Activated naive CD8-positive, alpha-beta T cell (primary cell): ENCODE measurements around the gene SLC7A10.

Experiments
- H3K27ac Mint-ChIP-seq: one replicate; pipeline ENCODE4 v1.8.0; 2021; ENCODE audit warnings: mixed read lengths
- H3K27me3 Mint-ChIP-seq: one replicate; pipeline ENCODE4 v1.8.0; 2021; ENCODE audit warnings: mixed read lengths
- H3K36me3 Mint-ChIP-seq: one replicate; pipeline ENCODE4 v1.8.0; 2021; ENCODE audit warnings: mixed read lengths
- H3K4me1 Mint-ChIP-seq: one replicate; pipeline ENCODE4 v1.8.0; 2021; ENCODE audit warnings: low read depth, mixed read lengths
- H3K4me3 Mint-ChIP-seq: one replicate; pipeline ENCODE4 v1.8.0; 2021; ENCODE audit warnings: mild to moderate bottlenecking, mixed read lengths
- H3K9me3 Mint-ChIP-seq: one replicate; pipeline ENCODE4 v1.8.0; 2021; ENCODE audit warnings: low read depth, mixed read lengths

Gene SLC7A10

DNA sequence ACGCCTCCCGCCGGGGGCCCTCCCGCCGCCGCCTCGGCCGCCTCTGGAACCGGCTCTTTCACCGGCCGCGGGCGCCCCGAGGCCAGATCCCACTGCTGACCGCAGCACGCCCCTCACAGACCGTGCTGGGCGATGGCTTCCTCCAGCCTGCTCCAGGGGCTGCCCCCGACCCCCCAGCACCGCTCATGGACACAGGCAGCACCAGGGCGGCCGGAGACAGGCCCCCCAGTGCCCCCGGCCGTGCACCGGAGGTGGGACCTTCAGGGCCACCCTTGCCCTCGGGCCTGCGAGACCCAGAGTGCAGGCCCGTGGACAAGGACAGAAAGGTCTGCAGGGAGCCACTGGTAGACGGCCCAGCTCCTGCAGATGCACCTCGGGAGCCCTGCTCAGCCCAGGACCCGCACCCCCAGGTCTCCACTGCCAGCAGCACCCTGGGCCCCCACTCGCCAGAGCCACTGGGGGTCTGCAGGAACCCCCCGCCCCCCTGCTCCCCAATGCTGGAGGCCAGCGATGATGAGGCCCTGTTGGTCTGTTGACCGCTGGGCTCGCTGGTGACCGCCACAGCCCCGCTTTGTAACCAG, 18.5 kb downstream of the SLC7A10 start:
- no peak overlapping the region for H3K27ac Mint-ChIP-seq
- no peaks in the 10 kb centered on the region for H3K9me3 Mint-ChIP-seq
- no peaks in the 10 kb centered on the region for H3K36me3 Mint-ChIP-seq
- no peak overlapping the region for H3K4me3 Mint-ChIP-seq
- no peaks in the 10 kb centered on the region for H3K27me3 Mint-ChIP-seq
- H3K4me1 Mint-ChIP-seq: no peaks in the 10 kb centered on the region

DNA sequence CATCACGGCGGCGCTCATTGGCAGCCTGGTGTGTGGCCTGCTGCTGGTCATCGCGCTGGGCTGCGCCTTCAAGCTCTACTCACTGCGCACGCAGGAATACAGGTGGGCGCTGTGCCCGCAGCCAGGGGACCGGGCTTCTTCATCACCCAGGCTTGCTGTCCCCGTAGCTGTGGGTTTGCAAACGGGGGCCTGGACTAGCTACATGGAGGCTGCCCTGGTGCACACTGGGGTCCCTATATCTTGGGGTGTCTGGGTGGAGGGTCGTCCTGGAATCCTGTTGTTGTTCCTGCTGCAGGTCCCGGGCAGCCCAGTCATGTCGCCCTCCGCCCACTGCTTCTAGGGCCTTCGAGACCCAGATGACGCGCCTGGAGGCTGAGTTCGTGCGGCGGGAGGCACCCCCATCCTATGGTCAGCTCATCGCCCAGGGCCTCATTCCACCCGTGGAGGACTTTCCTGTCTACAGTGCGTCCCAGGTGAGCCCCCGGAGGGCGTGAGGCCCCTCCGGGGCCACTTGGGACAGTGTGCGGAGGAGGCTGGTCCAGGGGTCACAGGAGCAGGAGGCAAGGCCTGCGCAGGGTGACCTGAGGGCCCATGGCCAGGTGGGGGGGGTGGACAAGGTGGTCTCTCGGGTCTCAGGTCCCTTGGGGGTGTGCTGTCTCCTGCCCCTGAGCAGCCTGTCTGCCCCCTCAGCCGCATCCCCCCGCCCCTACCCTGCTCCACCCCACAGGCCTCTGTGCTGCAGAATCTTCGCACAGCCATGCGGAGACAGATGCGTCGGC, 19.2 kb downstream of the SLC7A10 start:
- no peak overlapping the region for H3K27ac Mint-ChIP-seq
- H3K4me1 Mint-ChIP-seq: no peaks in the 10 kb centered on the region
- no peaks in the 10 kb centered on the region for H3K27me3 Mint-ChIP-seq
- H3K4me3 Mint-ChIP-seq: no peak overlapping the region
- H3K36me3 Mint-ChIP-seq: no peaks in the 10 kb centered on the region
- H3K9me3 Mint-ChIP-seq: no peaks in the 10 kb centered on the region

DNA sequence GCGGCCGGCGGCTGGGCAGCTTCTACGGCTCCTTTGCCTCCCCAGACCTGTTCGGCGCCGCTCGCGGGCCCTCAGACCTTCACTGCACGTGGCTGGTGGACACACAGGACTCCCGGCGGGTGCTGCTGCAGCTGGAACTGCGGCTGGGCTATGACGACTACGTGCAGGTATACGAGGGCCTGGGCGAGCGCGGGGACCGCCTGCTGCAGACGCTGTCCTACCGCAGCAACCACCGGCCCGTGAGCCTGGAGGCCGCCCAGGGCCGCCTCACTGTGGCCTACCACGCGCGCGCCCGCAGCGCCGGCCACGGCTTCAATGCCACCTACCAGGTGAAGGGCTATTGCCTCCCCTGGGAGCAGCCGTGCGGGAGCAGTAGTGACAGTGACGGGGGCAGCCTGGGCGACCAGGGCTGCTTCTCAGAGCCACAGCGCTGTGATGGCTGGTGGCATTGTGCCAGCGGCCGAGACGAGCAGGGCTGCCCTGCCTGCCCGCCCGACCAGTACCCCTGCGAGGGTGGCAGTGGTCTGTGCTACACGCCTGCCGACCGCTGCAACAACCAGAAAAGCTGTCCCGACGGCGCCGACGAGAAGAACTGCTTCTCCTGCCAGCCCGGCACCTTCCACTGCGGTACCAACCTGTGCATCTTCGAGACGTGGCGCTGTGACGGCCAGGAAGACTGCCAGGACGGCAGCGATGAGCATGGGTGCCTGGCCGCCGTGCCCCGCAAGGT, 20.0 kb downstream of the SLC7A10 start:
- no peaks in the 10 kb centered on the region for H3K4me1 Mint-ChIP-seq
- no peaks in the 10 kb centered on the region for H3K9me3 Mint-ChIP-seq
- no peaks in the 10 kb centered on the region for H3K27me3 Mint-ChIP-seq
- no peak overlapping the region for H3K4me3 Mint-ChIP-seq
- H3K27ac Mint-ChIP-seq: no peak overlapping the region
- H3K36me3 Mint-ChIP-seq: no peaks in the 10 kb centered on the region

DNA sequence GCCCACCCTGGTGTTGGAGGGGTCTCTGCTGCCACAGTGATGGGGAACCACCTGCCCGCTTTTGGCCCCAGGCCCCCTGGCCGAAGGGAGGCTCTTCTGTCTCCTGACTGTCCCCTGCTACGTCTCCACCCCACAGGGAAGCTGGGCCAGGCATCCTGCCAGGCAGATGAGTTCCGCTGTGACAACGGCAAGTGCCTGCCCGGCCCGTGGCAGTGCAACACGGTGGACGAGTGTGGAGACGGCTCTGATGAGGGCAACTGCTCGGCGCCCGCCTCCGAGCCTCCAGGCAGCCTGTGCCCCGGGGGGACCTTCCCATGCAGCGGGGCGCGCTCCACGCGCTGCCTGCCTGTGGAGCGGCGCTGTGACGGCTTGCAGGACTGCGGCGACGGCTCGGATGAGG, 20.5 kb downstream of the SLC7A10 start:
- H3K9me3 Mint-ChIP-seq: no peaks in the 10 kb centered on the region
- H3K4me1 Mint-ChIP-seq: no peaks in the 10 kb centered on the region
- no peak overlapping the region for H3K27ac Mint-ChIP-seq
- H3K36me3 Mint-ChIP-seq: no peaks in the 10 kb centered on the region
- no peaks in the 10 kb centered on the region for H3K27me3 Mint-ChIP-seq
- no peak overlapping the region for H3K4me3 Mint-ChIP-seq

DNA sequence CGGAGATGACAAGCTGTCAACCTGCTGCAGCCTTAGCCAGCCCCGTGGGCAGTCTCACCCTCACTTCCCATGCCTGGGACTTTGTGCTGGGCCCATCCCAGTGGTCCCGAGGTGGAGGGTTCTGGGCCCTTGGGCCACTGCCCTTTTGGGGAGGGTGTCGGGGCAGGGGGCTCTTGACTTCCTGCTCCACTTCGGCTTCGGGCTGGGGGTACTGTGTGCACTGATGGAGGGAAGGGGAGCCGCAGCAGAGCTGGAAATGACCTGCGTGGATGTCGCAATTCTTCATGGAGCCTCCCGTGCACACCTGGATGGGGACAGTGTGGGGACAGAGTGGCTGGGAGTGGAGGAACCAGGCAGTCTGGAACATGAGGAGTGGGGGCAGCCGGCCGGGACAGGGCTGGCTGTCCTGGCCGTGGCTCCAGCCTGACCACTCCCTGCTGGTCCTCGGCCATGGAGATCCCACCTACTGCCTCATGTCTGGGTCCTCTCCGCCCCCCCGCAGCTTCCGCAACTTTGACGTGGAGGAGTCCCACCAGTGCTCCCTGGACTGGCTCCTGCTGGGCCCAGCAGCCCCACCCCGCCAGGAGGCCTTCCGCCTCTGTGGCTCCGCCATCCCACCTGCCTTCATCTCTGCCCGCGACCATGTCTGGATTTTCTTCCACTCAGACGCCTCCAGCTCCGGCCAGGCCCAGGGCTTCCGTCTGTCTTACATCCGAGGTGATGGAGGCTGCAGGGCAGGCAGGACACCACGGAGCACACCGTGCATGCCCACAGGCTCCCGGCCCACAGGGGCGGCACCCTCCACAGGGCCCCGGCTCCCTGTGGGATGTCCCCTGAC, 21.3 kb downstream of the SLC7A10 start:
- no peaks in the 10 kb centered on the region for H3K9me3 Mint-ChIP-seq
- H3K4me3 Mint-ChIP-seq: no peak overlapping the region
- no peaks in the 10 kb centered on the region for H3K27me3 Mint-ChIP-seq
- H3K36me3 Mint-ChIP-seq: no peaks in the 10 kb centered on the region
- H3K4me1 Mint-ChIP-seq: no peaks in the 10 kb centered on the region
- no peak overlapping the region for H3K27ac Mint-ChIP-seq

DNA sequence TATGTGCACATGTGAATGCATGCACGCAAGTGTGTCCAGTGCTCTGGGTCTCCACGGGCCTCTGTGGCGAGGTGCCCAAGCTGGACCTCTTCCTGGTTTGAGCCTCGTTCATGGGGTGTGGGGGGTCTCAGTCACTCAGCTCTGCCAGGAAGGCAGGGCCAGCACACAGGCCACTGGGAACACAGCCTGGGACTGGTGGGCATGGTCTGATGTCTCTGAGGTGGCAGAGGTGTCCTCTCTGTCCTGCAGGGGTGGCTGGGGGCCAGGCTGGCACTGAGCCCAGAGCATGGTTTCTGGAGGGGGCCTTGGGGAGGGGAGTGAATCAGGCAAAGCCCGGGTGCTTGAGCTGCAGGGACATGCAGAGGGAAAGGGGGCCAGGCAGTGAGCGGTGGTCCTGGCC, 22.1 kb downstream of the SLC7A10 start:
- Mint-ChIP-seq H3K36me3 (no peaks in the 10 kb centered on the region), H3K4me3 (no peak overlapping the region), H3K27me3 (no peaks in the 10 kb centered on the region), H3K4me1 (no peaks in the 10 kb centered on the region), H3K27ac (no peak overlapping the region), H3K9me3 (no peaks in the 10 kb centered on the region)

DNA sequence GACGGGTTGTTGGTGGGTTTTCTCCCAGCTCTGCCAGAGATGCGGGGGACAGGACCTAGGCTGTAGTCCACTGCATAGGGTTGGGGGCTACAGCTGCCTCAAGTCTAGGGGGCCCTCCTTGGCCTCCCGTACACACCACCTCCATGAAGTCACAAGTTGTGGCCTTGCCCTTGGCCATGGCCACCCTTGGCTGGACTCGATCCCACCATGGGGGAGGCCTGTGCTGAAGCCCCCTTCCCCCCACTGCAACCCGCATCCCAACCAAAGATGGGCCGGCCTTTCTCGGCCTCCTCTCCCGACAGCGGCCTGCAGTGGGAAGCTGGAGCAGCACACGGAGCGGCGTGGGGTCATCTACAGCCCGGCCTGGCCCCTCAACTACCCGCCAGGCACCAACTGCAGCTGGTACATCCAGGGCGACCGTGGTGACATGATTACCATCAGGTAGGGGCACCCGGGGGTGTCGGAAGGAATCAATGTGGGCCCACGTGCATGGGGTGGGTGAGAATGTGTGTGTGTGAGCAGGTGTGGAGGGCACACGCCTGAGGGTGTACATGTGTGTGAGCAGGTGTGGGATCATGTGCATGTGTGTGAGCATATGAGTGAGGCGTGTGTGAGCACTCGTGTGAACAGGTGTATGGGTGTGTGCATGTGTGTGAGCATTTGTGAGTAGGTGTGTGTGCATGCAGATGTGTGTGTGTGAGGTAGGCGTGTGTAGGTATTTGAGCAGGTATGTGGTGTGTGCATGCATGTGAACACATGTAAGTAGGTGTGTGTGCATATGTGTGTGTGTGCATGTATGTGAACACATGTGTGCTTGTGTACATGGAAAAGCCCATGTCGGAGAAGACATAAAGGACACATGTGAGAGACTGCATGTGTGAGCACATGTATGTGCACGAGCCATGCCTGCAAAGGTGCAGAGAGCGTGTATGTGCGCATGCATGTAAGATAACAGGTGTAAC, 22.8 kb downstream of the SLC7A10 start:
- no peaks in the 10 kb centered on the region for H3K9me3 Mint-ChIP-seq
- H3K27me3 Mint-ChIP-seq: no peaks in the 10 kb centered on the region
- no peaks in the 10 kb centered on the region for H3K4me1 Mint-ChIP-seq
- no peak overlapping the region for H3K4me3 Mint-ChIP-seq
- H3K27ac Mint-ChIP-seq: no peak overlapping the region
- H3K36me3 Mint-ChIP-seq: no peaks in the 10 kb centered on the region

DNA sequence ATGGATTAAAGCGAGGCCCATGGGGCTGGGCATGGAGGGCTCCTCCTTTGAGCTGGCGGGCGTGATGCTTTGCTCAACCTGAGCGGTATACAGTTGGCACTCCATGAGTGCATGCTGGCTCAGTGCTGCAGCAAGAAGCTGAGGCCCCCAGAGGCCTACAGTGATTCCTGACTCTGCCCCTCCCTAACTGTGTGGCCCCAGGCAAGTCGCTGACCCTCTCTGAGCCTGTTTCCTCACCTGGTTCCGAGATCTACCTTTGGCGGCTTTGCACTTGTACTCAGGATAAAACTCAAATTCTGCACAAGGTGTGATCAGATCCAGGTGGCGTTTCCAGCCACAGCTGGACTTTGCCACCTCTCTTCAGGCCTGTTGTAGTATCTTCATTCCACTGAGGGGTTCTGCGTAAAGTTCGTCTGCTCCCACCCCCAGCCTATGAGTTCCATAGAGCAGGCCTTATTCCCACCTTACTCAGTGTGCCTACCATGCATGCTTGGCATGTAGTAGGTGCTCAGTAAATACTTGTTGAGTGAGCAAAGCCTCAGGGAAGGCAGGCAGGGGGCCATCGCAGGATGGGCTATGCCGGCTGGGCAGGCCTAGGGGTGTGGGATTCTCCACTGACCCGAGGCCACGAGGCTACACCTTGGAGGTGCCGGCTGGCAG, 23.6 kb downstream of the SLC7A10 start:
- no peaks in the 10 kb centered on the region for H3K27me3 Mint-ChIP-seq
- no peak overlapping the region for H3K27ac Mint-ChIP-seq
- H3K9me3 Mint-ChIP-seq: no peaks in the 10 kb centered on the region
- H3K36me3 Mint-ChIP-seq: no peaks in the 10 kb centered on the region
- no peak overlapping the region for H3K4me3 Mint-ChIP-seq
- H3K4me1 Mint-ChIP-seq: no peaks in the 10 kb centered on the region

DNA sequence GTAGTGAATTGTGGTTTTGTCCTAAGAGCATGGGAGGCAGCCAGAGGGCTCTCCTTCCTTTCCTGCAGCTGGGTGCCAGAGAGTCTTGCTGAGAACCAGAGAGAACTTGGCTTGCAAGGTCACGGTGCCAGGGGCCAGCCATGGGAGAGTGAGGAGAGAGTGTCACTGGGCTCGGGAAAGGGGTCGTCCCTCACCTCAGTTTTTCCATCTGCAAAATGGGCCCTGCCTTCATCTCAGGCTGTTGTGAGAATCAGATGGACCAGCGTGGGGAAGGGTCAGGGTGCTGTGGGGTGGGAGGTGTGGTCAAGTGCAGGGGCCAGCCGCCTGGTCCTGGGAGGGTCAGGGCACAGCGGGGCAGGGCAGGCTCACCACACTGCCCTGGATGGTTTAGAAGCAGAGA, 24.2 kb downstream of the SLC7A10 start:
- H3K4me1 Mint-ChIP-seq: no peaks in the 10 kb centered on the region
- H3K27ac Mint-ChIP-seq: no peak overlapping the region
- H3K4me3 Mint-ChIP-seq: no peak overlapping the region
- no peaks in the 10 kb centered on the region for H3K27me3 Mint-ChIP-seq
- no peaks in the 10 kb centered on the region for H3K9me3 Mint-ChIP-seq
- no peaks in the 10 kb centered on the region for H3K36me3 Mint-ChIP-seq

DNA sequence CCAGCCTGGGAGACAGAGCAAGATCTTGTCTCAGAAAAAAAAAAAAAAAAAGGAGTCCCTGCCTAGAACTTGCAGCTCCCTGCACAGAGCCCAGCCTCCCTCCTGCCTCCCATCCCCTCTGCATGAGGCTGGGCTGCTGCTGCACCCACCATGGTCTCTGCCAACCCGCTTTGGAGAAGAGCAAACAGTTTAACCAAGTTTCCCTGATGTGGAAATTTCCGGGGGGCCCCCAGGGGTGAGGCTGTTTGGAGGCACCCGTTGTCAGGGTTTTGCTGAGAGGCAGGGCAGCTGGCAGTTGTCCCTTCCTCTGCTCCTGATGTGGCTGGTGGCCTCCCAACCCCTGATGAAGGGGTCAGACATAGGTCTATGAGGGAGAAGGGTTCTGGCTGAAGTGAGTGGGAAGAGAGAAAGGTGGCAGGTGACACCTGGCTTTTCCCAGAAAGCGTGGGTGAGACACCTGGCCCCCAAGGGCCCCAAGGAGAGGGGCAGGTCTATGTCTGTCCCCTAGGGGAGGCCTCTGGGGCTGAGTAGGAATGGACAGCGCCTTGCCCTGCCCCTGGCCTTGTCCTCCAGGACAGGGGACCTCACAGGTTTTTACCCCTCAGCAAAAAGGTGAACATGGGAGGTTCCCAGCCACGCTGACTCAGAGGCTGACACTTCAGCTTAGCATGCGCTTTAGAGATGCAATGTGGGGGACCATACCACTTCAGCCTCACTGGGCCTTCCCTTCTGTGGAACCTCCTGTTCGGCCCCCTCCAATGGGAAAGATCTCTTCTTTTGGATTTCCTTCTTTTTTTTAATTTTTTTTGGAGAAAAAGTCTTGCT, 26.0 kb downstream of the SLC7A10 start:
- no peaks in the 10 kb centered on the region for H3K27me3 Mint-ChIP-seq
- no peak overlapping the region for H3K27ac Mint-ChIP-seq
- peaks cover 2% of the 10 kb centered on the region for H3K4me1 Mint-ChIP-seq
- H3K9me3 Mint-ChIP-seq: no peaks in the 10 kb centered on the region
- H3K4me3 Mint-ChIP-seq: no peak overlapping the region
- H3K36me3 Mint-ChIP-seq: no peaks in the 10 kb centered on the region

DNA sequence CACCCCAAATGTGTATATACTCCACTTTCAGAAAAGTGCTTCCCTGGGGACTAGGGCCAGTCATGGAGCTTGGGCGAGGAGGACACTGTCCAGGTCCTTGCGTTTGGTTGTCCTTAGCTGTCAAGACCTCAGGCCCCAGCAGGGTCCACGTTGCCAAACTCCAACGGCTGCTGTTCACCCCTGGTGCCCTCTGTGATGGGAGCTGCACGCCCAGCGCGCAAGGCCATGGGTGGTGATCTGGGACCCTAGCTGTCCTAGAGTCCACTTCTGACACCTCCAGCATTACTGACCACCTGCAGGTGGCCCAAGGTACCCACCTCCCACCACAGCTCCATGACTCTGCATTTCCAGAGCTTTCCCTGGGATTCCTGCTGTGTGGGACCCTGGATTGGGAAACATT, 27.5 kb downstream of the SLC7A10 start:
- Mint-ChIP-seq H3K27ac (no peak overlapping the region), H3K4me1 (peaks cover 2% of the 10 kb centered on the region), H3K9me3 (no peaks in the 10 kb centered on the region), H3K27me3 (peaks cover 5% of the 10 kb centered on the region), H3K4me3 (no peak overlapping the region), H3K36me3 (no peaks in the 10 kb centered on the region)

DNA sequence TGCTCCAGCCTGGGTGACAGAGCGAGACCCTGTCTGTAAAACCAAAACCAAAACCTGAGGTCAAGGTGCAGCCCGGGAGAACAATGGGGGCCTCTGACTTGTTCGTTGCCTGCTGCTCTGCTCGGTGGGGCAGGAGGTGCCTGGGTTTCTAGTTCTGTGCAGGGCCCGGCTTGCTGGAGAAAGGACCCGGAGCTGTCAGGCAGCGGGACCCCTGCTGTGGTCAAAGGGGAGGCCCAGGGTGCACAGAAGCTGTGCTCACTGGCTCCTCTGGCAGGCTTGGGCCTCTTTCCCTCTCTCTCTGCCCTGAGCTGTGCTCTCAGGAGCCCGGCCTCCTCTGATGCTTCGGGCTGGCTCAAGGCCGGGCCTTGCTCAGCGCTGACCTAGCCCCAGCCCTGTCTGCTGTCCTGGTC, 28.1 kb downstream of the SLC7A10 start:
- peaks cover 9% of the 10 kb centered on the region for H3K27me3 Mint-ChIP-seq
- H3K27ac Mint-ChIP-seq: no peak overlapping the region
- peaks cover 2% of the 10 kb centered on the region for H3K4me1 Mint-ChIP-seq
- no peak overlapping the region for H3K4me3 Mint-ChIP-seq
- H3K36me3 Mint-ChIP-seq: no peaks in the 10 kb centered on the region
- H3K9me3 Mint-ChIP-seq: no peaks in the 10 kb centered on the region
